ES-I3 (cell line): ENCODE data around the gene GNAS-AS1.

ENCODE experiments used
- H3K36me3 ChIP-seq: 2 replicates; pipeline ENCODE4 v1.6.1; 2013; ENCODE audit warnings: mild to moderate bottlenecking, low read length, control low read depth, moderate library complexity; ENCODE audit not compliant: insufficient read depth
- H3K4me1 ChIP-seq: 2 replicates; pipeline ENCODE4 v1.6.1; 2013; ENCODE audit warnings: mild to moderate bottlenecking, control low read depth, low read length; ENCODE audit not compliant: insufficient read depth
- H3K9ac ChIP-seq: 2 replicates; pipeline ENCODE4 v1.6.1; 2013; ENCODE audit warnings: low read depth, mild to moderate bottlenecking, low read length, moderate library complexity
- H3K9me3 ChIP-seq: 2 replicates; pipeline ENCODE4 v1.6.1; 2013; ENCODE audit warnings: mild to moderate bottlenecking, low read length, moderate library complexity; ENCODE audit not compliant: control insufficient read depth, insufficient read depth

GNAS-AS1 gene

DNA sequence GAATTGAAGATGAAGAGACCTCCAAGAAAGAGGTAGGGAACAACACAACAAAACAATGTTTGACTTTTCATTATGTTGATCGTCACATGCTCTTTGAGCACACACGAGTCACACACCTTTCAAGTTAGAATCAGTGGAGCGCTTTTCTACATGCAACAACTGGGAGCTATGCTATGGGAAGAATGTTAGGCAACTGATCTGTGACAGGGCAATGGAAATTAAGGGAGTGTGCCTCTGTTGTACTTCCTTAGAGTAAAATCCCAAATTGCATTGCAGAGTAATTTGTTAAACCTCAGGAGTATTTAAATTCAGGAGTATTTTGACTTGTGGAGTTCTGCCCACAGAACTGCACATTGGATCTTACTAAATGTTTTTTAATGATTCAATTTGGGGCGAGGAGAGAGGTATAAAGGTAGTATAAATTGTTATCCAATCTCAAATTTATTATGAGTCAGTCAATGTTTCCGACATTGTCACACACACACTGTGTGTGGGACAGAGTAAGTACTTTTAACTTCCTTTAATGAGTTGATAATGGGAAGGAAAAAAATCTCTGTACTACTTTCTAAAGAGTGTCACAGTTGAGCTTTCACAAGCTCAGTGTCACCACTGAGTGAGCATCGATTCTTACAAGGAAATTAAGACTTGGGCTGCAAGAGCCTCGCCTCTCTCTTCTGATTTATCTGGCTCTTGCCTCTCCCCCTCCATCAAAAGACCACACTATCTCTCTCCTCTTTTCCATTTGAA lies 12.5 kb upstream of the GNAS-AS1 start:
- no peaks in the 10 kb centered on the region for H3K9me3 ChIP-seq
- no peaks in the 10 kb centered on the region; the same call in 1 of the 2 replicates for H3K4me1 ChIP-seq
- no peaks in the 10 kb centered on the region for H3K36me3 ChIP-seq
- no peak overlapping the region for H3K9ac ChIP-seq

DNA sequence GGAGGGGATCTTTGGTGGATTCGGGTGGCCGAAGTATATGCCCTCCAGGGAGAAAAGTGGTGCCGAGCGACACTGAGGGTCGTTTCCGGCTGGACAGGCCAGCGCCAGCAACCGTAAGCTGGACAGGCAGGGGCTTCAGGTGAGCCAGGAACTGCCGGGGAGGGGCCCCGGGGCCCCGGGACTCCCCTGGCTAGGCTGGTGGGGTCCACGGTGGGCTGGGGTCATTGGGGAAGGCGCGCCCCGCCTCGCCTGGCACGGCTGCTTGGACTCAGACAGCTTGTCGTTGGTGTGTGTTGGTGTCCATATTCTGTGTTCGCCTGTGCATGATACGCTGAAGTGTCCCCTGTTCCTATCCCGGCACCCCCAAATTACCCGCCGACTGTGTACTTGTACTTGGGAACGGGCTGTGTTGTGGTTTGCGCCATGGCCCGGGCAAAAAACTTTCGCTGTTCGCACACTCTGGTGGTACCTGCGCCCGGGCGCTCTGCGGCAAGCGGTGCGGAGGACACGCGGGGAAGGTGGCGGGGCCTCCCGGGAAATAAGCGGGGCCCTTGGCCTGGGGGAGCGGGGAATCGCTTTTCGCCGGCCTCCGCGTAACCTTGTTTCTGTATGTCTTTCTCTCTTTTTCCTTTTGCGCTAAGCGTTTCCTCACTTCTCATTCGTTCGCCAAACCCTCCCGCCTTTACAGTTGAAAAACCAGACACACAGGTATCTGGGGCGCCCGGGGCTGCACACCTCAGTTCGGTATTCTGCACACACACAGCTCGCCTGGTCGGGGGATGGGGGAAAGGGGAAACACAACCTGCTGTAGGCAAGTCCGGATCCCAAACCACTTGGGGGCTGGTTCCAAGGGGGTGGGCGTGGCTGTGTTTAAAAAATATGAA lies 5.0 kb upstream of the GNAS-AS1 start:
- Histone ChIP-seq H3K9me3 (no peaks in the 10 kb centered on the region), H3K9ac (peak overlapping the region; percentile 41), H3K36me3 (no peaks in the 10 kb centered on the region), H3K4me1 (no peaks in the 10 kb centered on the region)

DNA sequence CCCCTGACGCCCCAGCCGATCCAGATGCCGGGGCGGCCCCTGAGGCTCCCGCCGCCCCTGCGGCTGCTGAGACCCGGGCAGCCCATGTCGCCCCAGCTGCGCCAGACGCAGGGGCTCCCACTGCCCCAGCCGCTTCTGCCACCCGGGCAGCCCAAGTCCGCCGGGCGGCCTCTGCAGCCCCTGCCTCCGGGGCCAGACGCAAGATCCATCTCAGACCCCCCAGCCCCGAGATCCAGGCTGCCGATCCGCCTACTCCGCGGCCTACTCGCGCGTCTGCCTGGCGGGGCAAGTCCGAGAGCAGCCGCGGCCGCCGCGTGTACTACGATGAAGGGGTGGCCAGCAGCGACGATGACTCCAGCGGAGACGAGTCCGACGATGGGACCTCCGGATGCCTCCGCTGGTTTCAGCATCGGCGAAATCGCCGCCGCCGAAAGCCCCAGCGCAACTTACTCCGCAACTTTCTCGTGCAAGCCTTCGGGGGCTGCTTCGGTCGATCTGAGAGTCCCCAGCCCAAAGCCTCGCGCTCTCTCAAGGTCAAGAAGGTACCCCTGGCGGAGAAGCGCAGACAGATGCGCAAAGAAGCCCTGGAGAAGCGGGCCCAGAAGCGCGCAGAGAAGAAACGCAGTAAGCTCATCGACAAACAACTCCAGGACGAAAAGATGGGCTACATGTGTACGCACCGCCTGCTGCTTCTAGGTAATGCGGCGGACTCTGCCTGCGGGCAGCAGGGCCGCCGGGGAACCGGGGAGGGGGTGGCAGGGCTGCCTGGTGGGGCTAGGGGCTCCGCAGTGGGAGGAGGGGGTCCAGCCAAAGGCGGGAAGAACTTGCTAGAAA lies 4.2 kb upstream of the GNAS-AS1 start:
- no peaks in the 10 kb centered on the region for H3K36me3 ChIP-seq
- H3K9ac ChIP-seq = peak overlapping the region; percentile 41
- no peaks in the 10 kb centered on the region for H3K9me3 ChIP-seq
- no peaks in the 10 kb centered on the region for H3K4me1 ChIP-seq

DNA sequence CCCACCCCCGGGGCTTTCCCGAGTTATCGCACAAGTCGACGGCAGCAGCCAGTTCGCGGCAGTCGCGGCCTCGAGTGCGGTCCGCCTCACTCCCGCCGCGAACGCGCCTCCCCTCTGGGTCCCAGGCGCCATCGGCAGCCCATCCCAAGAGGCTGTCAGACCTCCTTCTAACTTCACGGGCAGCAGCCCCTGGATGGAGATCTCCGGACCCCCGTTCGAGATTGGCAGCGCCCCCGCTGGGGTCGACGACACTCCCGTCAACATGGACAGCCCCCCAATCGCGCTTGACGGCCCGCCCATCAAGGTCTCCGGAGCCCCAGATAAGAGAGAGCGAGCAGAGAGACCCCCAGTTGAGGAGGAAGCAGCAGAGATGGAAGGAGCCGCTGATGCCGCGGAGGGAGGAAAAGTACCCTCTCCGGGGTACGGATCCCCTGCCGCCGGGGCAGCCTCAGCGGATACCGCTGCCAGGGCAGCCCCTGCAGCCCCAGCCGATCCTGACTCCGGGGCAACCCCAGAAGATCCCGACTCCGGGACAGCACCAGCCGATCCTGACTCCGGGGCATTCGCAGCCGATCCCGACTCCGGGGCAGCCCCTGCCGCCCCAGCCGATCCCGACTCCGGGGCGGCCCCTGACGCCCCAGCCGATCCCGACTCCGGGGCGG lies 3.4 kb upstream of the GNAS-AS1 start:
- Histone ChIP-seq H3K9me3 (no peaks in the 10 kb centered on the region), H3K36me3 (0 out of 2 replicates have a peak, but pooled peaks cover under 1% of the 10 kb centered on the region), H3K9ac (peak overlapping the region; percentile 41; the same call in 1 of the 2 replicates), H3K4me1 (0 out of 2 replicates have a peak, but pooled peaks cover 6% of the 10 kb centered on the region)

DNA sequence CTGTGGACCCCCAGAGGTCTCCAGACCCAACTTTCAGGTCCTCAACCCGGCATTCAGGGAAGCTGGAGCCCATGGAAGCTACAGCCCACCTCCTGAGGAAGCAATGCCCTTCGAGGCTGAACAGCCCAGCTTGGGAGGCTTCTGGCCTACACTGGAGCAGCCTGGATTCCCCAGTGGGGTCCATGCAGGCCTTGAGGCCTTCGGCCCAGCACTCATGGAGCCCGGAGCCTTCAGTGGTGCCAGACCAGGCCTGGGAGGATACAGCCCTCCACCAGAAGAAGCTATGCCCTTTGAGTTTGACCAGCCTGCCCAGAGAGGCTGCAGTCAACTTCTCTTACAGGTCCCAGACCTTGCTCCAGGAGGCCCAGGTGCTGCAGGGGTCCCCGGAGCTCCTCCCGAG lies 2.8 kb upstream of the GNAS-AS1 start:
- H3K9ac ChIP-seq = no peak overlapping the region
- H3K4me1 ChIP-seq = 0 out of 2 replicates have a peak, but pooled peaks cover 7% of the 10 kb centered on the region
- no peaks in the 10 kb centered on the region for H3K9me3 ChIP-seq
- H3K36me3 ChIP-seq = peaks cover 7% of the 10 kb centered on the region; the same call in 1 of the 2 replicates

DNA sequence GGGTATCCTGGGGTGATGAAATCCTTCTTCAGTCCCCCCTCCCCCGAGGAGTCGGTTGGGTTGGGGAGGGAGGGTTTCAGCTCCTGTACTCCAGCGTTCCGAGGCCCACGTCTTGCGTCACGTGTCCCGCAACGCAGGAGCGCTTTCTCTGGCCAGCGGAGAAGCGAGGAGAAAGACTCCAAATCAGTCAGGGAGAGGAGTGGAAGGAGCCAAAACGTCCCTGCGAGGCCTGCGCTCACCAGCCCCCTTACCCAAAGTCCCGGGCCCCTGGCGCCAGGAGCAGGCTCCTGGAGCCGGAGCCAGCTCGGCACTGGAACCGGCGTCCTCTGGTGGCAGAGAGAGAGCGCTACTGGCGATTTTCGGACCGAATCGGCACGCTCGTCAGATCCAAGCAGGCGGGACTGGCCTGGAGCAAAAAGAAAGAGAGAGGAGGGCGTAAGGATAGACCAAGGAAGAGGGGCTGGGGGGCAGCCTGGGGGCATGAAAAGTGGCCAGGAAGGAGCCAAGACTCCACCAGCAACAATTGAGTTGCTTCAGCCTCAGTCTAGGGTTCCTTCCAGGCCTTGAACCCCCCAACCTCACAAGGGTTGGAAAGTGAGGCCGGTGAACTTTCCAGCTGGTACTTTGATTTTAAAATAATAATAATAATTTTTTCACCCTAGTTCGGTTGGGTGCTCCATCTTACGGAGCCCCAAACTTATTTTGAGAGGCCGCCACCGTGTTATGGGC lies 2.0 kb upstream of the GNAS-AS1 start, which contains the start of gene GNAS:
TSS of gene GNAS (plus strand) at position 174 of the 729 bp plus-strand sequence.
- H3K9ac ChIP-seq = peak within 1 kb of the TSS; percentile 91

DNA sequence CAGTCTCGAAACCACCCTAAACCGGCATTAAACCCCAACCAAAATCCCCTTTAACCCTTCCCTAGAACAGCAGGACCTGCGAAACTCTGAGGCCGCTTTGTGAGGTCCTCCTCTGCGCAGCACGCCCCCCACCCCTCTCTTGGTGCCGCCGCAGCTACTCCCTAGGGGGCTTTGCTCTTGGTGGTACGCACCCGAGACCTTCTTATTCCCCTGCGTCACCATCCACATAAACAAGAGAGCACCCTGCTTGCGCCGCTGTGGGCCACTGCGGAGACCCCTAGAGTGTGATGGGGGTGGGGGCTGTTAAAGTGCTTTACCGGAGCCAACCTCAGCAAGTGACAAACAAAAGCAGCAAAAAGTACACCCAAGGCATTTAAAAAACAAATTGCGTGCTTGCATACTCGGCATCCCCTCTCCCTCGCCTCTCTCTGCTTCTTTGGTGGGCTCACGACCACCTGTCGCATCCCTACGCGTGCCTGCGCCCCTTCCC lies 1.3 kb upstream of the GNAS-AS1 start:
- Histone ChIP-seq H3K36me3 (peaks cover 8% of the 10 kb centered on the region; the same call in 1 of the 2 replicates), H3K9me3 (no peaks in the 10 kb centered on the region), H3K9ac (peak overlapping the region; percentile 91), H3K4me1 (peaks cover 11% of the 10 kb centered on the region)

More for the DNA sequence above, 2.0 kb upstream of the GNAS-AS1 start, which contains the start of gene GNAS:
- Histone ChIP-seq H3K36me3 (peaks cover 8% of the 10 kb centered on the region; the same call in 1 of the 2 replicates), H3K4me1 (0 out of 2 replicates have a peak, but pooled peaks cover 7% of the 10 kb centered on the region), H3K9me3 (no peaks in the 10 kb centered on the region)

DNA sequence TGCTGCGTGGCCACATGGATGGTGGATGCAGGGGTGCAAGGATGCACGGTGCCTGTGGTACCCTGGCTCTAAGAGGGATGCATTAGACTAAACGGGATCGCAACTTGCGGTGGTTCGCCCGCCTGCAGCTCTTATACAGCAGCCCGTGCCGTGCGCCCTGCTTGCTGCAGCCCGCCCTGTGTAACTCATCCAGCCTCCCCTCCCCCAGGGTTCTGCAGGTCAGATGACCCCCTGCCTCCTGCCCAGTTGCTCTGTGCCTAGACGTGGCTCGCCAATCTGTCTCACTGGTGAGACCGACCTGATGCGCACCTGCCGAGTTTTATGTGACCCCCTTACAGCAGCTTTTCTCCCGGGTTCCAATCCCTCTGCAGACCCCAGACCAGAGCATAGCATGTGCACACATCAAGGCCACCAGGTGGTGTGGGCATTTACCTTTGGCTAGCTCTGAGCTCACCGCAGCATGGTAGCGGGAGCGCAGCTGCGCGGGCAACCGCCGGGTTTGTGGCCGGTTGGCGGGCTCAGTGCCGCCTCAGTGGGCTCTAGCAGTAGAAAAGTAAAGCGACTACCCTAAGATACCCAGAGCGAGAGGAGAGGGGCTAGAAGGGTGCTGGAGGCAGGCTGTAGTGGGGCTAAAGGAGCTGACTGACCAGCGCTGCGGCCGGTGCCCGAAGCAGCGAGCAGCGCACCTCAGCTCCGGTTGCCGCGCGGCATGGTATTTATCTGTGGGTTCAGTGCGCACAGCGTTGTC lies 693 bp upstream of the GNAS-AS1 start:
- Histone ChIP-seq H3K9ac (peak overlapping the region; percentile 91), H3K9me3 (no peaks in the 10 kb centered on the region), H3K36me3 (peaks cover 12% of the 10 kb centered on the region; the same call in 1 of the 2 replicates), H3K4me1 (peaks cover 15% of the 10 kb centered on the region)

DNA sequence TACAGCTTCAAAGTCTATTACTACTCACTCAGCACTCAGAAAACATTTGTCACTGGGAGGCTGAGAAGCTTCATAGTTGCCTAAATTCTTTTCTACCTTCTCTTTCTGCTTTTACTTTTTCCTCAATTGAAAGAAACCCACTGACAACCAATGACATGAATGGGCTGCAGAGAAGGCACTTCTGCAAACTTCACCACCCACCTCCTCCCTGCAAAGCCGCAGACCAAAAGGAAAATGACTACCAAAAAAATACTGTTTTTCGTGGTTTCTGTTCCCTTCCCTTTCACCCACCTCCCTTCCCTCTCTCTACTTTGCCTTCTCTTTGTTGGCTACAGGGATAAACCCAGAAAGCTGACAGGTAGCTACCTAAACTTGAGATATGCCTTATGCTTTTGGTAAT lies 3.2 kb downstream of the GNAS-AS1 start:
- H3K9ac ChIP-seq = no peak overlapping the region
- H3K9me3 ChIP-seq = no peaks in the 10 kb centered on the region
- H3K4me1 ChIP-seq = peaks cover 43% of the 10 kb centered on the region
- H3K36me3 ChIP-seq = peaks cover 20% of the 10 kb centered on the region

DNA sequence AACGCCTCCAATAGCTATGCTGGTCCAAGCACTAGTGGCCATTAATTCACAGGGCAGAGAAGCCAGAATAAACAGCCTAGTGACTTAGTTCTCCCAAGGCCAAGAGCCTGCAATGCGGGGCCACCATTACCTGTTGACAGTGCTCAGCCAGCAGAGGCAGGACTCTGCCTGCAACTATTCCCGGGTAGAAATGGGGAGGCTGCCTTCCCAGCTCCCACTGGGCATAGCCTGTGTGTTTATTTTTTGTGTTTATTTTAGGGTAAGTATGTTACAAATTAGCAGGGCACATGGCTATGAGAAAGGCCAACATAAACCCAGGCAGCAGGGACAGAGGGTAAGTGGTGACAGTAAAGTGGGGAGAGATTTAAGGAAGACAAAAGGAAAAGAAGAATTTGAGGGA lies 5.0 kb downstream of the GNAS-AS1 start:
- peaks cover 46% of the 10 kb centered on the region for H3K4me1 ChIP-seq
- no peaks in the 10 kb centered on the region for H3K9me3 ChIP-seq
- H3K36me3 ChIP-seq = peaks cover 37% of the 10 kb centered on the region
- no peak overlapping the region for H3K9ac ChIP-seq

DNA sequence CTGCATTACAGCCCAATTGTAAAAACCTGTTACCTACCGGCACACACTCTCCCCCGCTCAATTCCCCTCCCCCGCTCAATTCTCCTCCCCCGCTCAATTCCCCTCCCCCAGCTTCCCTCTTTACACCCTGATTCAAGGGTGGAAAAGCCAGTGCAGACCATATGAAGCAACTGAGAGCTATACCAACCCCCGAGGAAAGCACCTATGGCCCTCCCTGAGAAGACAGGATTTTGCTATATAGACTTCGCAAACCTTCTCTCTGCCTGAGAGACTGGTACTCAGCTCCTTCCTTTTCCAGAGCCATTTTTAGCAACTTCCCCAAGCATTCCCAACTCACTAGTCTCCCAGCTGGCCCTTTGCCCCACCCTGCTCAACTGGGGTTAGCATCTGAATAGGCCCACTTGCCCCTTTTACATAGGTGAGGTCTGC lies 7.6 kb downstream of the GNAS-AS1 start:
- peak overlapping the region; percentile 24; the same call in 1 of the 2 replicates for H3K9ac ChIP-seq
- H3K4me1 ChIP-seq = peaks cover 39% of the 10 kb centered on the region
- H3K36me3 ChIP-seq = peaks cover 31% of the 10 kb centered on the region
- H3K9me3 ChIP-seq = no peaks in the 10 kb centered on the region

DNA sequence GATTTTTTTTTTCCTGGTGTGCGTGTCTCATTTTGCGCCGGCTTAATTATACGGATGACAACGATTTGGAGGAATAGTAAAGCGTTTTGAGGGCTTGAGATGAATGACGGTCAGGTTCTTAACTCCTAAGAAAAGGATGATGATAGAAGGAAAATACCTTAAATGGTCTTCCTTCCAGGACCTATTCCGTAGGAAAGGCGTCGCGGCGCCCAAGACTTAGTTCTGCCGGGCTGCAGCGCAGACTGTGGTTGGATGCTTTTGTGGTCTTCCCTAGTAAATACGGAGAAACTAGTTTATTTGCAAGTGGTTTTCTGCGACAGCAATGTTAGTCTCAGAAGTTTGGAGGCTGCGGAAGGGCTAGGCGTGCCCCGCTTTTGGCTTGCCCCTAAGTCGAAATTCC lies 8.4 kb downstream of the GNAS-AS1 start:
- Histone ChIP-seq H3K9ac (0 out of 2 replicates have a peak overlapping the region, but pooled peaks have one; percentile 24), H3K9me3 (no peaks in the 10 kb centered on the region), H3K36me3 (peaks cover 34% of the 10 kb centered on the region), H3K4me1 (peaks cover 38% of the 10 kb centered on the region)
